Kidney (tissue), 14 donors: ENCODE measurements around the gene RANBP10. TPM values are rescaled to one million over a fixed set of nuclear protein-coding genes. Genes with fewer than 3 reads are reported as not detected.

ENCODE experiments used
- DNase-seq, 5 donors: peaks; one replicate each; pipeline ENCODE4 v3.0.0-alpha.2; 2013 to 2020
- FAIRE-seq: peaks from 2 replicates; lab custom pipeline; 2012; peaks lifted over from hg19 to GRCh38; lab: Jason Lieb, UNC
- H3K27ac ChIP-seq, 2 donors: one replicate each; pipeline ENCODE4 v1.7.0; 2013; ENCODE audit warnings: low read depth in 2 of 2, low read length in 2 of 2, inconsistent platforms in 1 of 2
- H3K27me3 ChIP-seq: one replicate; pipeline ENCODE4 v1.7.1; 2013; ENCODE audit warnings: low read length, inconsistent platforms; ENCODE audit not compliant: control insufficient read depth, insufficient read depth
- H3K36me3 ChIP-seq, 3 donors: one replicate each; pipeline versions ENCODE4 v1.7.0 to v1.7.1; 2013; ENCODE audit warnings: low read length in 3 of 3, control low read depth in 1 of 3, inconsistent platforms in 1 of 3; ENCODE audit not compliant: insufficient read depth in 3 of 3, control insufficient read depth in 2 of 3
- H3K4me1 ChIP-seq, 3 donors: one replicate each; pipeline versions ENCODE4 v1.7.0 to v1.7.1; 2013; ENCODE audit warnings: low read length in 3 of 3, inconsistent platforms in 1 of 3, low read depth in 1 of 3; ENCODE audit not compliant: control insufficient read depth in 2 of 3, insufficient read depth in 2 of 3
- H3K4me3 ChIP-seq, 3 donors: one replicate each; pipeline versions ENCODE4 v1.7.0 to v1.8.1; 2013; ENCODE audit warnings: low read length in 3 of 3, control low read depth in 1 of 3, inconsistent platforms in 1 of 3
- H3K9ac ChIP-seq, 3 donors: one replicate each; pipeline versions ENCODE4 v1.7.0 to v1.7.1; 2013; ENCODE audit warnings: low read length in 3 of 3, control low read depth in 1 of 3, inconsistent platforms in 1 of 3
- H3K9me3 ChIP-seq, 3 donors: one replicate each; pipeline versions ENCODE4 v1.7.0 to v1.7.1; 2013; ENCODE audit warnings: low read length in 3 of 3, control low read depth in 1 of 3, inconsistent platforms in 1 of 3; ENCODE audit not compliant: control insufficient read depth in 2 of 3, insufficient read depth in 1 of 3
- CTCF ChIP-seq: IDR thresholded peaks from 3 replicates; pipeline ENCODE4 v1.5.1; 2012; ENCODE audit warnings: mild to moderate bottlenecking, moderate library complexity, borderline replicate concordance; ENCODE audit not compliant: insufficient read depth; ENCODE audit errors: extremely low read depth
- intact Hi-C: fragments of 100-400 bp; cut with DNase I; formaldehyde crosslinking; loops from one replicate; pipeline ENCODE4 v1.11.1; 2022
- polyA plus RNA-seq: library from polyadenylated mRNA; stranded (reverse); fragments of 350-450 nt; fragmentation: Illumina TruSeq; extraction: RNeasy Lipid Tissue Mini Kit (QIAGEN cat#74804); gene quantifications from one replicate; pipeline ENCODE4 v1.2.3, GENCODE V29; 2014; ENCODE audit warnings: low read depth, low replicate concordance; ENCODE audit not compliant: insufficient read depth
- total RNA-seq: library from RNA; stranded (reverse); fragmentation: NEBNext Ultra II Directional; extraction: Animal tissue kit (Norgen Biotek cat#: 25700); gene quantifications from one replicate; pipeline ENCODE4 v1.2.1, GENCODE V29; 2021
- donor health status: control.
- donor health status: control.
- donor health status: control.
- donor health status: control.
- donor health status: control.
- donor health status: DM: yes; HTN: yes; CAD: no.
- donor health status: Normal renal cell carcinoma (clear cell type).

Gene RANBP10
- total and polyA plus RNA-seq, 2 donors from 2014 or later = 7.0 to 22.3 TPM

GRCh38 chr16:67731753-67732095 is 74.6 kb downstream of the RANBP10 start:
- FAIRE-seq (no peak), DNase-seq (peak in 3 of 5 donors; percentile 17 to 39 (median 21))
- TF ChIP-seq CTCF = no peak
- Histone ChIP-seq H3K9ac (no peak overlapping the region), H3K4me3 (no peak overlapping the region), H3K4me1 (peaks cover 0 to 4% (median 4%) of the 10 kb centered on the region in 3 donors), H3K9me3 (no peaks in the 10 kb centered on the region), H3K36me3 (peaks cover 2 to 42% (median 21%) of the 10 kb centered on the region in 3 donors), H3K27ac (no peak overlapping the region), H3K27me3 (no peaks in the 10 kb centered on the region)
- intact Hi-C loops = no loop called here

GRCh38 chr16:67731071-67731752 is 75.1 kb downstream of the RANBP10 start:
- intact Hi-C loops = no loop called here
- no peaks in the 10 kb centered on the region for H3K9me3 ChIP-seq
- H3K4me3 ChIP-seq = no peak overlapping the region
- no peak overlapping the region for H3K9ac ChIP-seq
- H3K36me3 ChIP-seq = peaks cover 2 to 47% (median 21%) of the 10 kb centered on the region in 3 donors
- TF ChIP-seq CTCF = no peak
- FAIRE-seq (no peak), DNase-seq (peak in 1 of 5 donors; percentile 22)
- H3K27me3 ChIP-seq = no peaks in the 10 kb centered on the region
- H3K4me1 ChIP-seq = peaks cover 0 to 4% (median 4%) of the 10 kb centered on the region in 3 donors
- H3K27ac ChIP-seq = no peak overlapping the region

GRCh38 chr16:67730326-67730725 is 76.0 kb downstream of the RANBP10 start:
- peaks cover 0 to 4% (median 4%) of the 10 kb centered on the region in 3 donors for H3K4me1 ChIP-seq
- H3K27ac ChIP-seq = no peak overlapping the region
- H3K9ac ChIP-seq = no peak overlapping the region
- H3K36me3 ChIP-seq = peaks cover 2 to 47% (median 21%) of the 10 kb centered on the region in 3 donors
- intact Hi-C loops = no loop called here
- DNase-seq = peak in 1 of 5 donors; percentile 50
- H3K9me3 ChIP-seq = no peaks in the 10 kb centered on the region
- H3K27me3 ChIP-seq = no peaks in the 10 kb centered on the region
- no peak for FAIRE-seq
- no peak overlapping the region for H3K4me3 ChIP-seq
- no peak for TF ChIP-seq CTCF
